HG03521 (cell line): ENCODE data around the gene PRICKLE1.
"Not testable (repeated sequence)": the region's sequence is repeated elsewhere in the genome, so short reads cannot be mapped to it uniquely, and the experiment has no call there.

Source experiments
- ATAC-seq: cut with Tn5 transposase; IDR thresholded peaks from one replicate; pipeline ENCODE4 v1.9.1; 2021; ENCODE audit warnings: mild to moderate bottlenecking, moderate library complexity; ENCODE audit not compliant: unreplicated experiment

Gene PRICKLE1

DNA sequence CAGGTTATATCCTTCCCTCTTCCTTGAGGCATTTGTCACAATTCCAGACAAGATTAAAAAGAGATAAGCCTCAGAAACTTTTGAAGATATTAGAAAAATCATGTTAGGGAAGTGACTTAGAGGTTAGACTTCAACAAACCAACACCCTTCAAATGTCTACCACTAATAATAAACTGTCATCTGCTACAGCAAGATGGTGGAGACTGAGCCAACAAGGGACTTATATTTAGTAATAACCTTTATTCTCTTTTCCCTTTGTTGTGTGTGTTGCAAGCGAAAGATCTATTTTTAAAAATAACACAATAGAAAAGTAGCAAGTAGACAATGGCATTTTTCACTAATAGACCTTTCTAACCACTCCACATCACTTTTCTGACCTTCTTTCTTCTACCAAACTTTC lies 28.6 kb downstream of the PRICKLE1 start:
- ATAC-seq = no peak

DNA sequence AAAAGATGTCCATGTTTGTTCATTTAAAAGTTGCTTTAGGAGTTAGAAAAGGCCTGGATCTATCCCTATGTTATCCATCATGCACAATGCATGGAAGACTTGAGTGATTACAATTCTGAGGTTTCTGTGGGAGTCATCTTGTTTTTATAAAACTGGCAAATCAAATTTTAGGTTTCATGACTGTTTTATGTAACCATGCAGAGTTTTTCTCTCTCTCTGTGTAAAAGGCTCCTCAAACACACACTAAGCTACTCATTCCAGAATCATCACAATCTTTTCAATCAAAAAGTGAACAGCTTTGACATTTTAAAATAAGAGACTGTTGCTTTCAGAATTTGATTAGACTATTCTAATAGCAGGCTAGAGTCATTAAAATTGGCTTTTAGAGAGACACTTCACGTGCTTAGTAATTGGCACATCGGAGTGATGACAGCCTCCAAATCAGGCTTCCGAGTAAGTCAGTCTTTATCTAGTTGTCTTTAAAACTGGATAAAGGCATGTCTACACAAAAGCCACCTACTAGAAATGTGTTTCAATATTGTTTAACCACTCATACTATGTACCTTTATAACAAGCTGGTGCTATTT lies 31.9 kb downstream of the PRICKLE1 start:
- ATAC-seq = no peak

DNA sequence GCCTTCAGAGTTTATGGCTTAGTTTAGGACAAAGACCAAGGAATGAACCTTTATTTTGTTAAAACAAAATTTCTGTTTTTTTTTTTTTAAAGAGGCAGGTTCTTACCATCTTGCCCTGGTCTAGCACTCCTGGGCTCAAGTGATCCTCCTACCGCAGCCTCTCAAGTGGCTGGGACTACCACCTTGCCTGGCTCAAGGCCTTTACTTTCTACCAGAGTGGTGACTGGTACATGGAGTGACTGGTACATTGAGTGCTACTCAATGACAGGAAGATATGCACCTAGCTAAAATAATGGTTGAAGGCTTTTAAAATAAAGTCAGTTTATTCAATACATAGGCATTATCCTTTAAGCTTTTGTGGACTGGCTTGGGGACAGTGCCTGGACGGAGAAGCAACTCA lies 32.6 kb downstream of the PRICKLE1 start:
- no peak for ATAC-seq

DNA sequence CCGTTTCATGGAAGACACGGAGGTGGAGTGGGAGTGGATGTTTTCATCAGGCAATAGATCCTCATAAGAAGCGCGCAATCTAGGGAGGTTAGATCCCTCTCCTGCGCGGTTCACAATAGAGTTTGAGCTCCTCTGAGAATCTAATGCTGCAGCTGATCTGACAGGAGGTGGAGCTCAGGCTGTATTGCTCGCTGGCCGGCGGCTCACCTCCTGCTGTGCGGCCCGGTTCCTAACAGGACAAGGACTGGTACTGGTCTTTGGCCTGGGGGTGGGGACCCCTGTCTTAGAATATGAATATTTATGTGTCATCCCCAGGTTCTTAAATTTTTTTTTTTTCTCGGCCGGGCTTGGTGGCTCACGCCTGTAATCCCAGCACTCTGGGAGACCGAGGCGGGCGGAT lies 36.7 kb downstream of the PRICKLE1 start:
- no peak for ATAC-seq

DNA sequence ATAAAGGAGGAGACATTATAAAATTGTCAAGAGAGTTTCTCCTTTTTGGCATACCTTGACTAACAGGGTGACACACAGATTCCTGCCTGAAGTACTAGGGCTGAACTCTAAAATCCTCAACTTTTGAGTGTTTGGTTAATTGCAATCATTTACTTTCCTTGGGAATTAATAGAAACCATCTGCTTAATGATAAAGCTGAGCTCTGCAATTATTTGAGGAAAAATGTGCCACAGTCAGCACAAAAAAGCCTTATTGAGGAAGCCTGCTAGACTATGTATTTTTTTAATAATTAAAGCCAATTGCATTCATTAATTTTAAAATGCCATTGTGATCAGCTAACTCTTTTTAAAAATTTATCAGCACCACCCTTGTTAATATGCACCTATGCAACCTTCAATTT lies 38.7 kb downstream of the PRICKLE1 start:
- ATAC-seq = no peak

DNA sequence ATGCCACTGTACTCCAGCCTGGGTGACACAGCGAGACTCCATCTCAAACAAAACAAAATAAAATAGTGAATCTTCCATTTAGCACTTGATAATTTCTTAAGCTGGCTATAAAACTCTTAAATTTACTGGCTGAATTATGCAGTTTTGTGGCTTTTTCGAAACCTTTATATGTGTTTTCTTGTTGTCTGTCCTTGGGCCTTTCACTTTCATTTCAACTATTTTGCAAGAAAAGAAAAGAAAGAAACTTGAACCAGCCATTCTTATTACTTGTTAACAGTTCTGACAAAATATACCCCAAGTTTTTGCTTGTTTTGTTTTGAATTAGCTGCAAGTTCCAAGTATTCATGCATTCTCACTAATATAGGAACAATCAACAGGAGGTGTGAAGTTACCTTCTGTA lies 42.8 kb downstream of the PRICKLE1 start:
- no peak for ATAC-seq

DNA sequence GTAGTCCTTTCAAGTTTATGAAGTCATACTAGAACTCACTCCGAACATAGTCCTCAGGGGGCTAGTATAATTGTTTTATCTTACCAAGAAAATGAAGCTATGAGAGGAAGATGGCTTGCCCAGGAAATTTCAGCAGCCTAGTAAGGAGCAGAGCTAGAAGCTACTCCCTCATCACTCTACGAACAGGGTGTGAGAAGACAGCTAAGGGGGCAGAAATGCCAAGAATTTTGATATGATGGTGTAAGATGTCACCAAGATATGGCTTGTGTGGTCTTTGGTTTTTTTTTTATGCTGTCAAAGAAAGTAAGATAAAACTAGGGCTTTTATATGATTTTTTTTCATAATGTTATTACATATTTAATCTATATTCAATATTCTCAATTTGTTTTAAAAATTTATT lies 47.6 kb downstream of the PRICKLE1 start:
- no peak for ATAC-seq

DNA sequence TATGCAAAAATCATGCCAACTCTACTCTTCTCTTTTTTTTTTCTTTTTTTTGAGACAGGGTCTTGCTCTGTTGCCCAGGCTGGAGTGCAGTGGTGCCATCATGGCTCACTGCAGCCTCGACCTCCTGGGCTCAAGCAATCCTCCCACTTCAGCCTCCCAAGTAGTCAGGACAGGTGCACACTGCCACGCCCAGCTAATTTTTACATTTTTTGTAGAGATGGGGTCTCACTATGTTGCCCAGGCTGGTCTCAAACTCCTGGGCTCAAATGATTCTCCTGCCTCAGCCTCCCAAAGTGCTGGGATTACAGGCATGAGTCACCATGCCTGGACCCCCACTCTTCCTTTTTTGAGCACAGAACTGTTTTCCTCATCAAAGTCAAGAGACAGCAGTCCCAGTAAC lies 48.2 kb downstream of the PRICKLE1 start:
- not testable (repeated sequence) for ATAC-seq

DNA sequence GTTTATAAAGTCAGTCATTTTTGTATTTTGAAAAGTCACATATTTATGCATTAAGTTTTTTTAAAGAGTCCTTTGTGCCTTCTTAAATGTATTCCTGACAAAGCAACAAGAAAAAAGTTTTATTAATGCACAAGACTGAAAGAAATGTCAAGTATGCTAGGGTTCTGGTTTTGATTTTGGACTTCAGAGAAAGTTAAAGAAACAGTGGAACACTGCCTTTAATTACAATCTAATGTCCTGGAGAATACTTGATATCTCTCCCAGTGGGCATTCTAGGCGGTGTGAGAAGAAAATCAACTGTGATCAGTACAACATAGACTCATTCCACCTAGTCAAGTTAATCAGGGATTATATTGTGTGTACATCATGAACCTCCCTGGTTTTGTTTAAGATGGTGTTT lies 49.9 kb downstream of the PRICKLE1 start:
- no peak for ATAC-seq

DNA sequence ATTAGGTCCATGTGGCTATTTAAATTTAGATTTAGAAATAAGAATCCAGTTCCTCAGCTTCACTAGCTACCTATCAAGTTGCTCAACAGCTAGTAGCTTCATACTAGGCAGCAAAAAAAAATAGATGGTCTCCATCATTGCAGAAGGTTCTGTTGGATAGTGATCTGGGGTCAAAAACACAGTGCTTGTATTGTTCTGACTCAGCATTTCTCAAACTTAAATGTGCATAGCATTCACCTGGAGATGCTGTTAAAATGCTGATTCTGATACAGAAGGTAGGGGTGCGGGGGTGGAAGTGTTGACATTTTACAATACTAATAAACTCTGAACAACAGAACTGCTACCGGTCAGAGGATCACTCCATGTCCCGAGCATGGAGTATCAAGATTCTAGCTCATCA lies 51.3 kb downstream of the PRICKLE1 start:
- no peak for ATAC-seq

DNA sequence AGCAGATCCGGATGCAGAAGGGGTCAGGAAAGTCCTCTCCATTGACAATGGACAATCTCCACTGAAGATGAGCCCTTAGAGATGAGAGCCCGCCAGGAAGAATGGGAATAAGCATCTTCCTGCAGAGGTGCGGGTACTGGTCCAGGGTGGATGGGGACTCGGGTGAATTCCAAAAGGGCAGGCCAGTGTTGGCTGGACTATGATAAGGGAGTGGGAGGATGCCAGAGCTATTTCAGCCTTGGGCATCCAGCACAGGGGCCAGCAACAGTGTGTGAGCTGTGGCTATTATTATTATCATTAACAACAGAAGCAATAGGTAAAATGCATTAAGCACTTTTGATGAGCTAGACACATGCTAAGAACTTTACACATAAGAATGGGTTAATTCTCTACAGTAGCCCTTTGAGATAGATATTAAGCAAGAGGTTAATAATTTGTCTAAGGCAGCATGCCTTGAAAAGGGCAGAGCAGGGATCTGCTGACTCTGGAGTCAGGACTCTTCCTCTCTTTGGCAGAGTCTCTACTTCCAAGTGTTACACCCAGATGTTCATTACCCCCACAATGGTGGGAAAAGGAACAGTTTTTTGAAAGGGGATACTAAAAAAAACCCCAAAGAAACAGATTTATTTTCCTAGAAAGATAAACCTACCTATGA lies 55.2 kb downstream of the PRICKLE1 start:
- ATAC-seq = no peak

DNA sequence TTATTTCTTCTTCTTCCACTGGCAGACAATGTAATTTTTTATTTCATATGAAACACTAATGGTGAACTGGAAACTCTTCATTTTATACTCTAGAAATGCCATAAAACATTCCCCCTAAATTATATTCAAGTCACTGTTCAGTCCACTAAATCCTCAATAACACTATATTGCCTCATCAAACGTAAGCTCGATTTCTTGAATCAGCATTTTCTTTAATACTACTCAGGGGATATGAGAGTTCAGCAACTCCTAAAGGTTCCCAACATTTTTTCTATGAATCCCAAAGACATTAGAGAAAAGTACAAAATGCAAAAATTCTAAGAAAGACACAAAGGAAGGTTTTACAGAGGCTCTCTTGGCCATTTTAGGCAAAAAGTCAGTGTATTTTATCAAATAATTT lies 59.3 kb downstream of the PRICKLE1 start:
- ATAC-seq = no peak

DNA sequence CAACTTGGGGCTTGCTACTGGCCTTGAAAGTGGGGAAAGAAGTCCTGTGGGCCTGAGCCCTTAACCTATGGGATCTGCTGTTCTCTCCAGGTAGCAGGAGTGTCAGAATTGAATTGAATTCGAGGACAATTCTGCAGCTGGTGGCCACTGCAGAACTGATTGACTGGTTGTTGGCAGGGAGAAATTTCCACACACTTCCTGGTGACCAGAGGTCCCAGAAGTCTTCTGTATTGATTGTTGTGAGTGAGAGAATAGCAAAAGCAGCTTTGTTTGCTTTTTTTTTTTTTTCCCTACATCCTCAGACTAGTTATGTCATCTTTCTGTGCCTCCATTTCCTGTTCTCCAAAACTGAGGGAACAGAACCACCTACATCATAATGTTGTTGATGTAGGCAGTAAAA lies 64.1 kb downstream of the PRICKLE1 start:
- ATAC-seq = no peak

DNA sequence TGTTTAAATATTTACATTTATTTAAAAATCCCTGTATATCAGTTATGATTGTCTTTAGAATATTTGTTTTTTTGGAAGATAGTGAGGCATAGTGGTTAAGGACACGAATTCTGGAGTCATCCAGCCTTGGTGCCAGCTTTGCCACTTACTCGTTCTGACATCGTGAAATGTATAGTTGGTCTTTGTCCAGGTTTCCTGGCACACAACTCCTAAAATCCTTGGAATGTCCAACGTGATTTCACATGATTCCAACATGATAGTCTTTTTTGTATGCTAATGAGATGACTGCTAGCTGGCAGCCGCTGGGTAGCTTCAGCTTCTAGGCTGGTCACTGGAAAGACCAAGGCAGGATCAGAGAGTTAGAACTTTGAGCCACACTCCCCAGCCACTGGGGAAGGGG lies 64.8 kb downstream of the PRICKLE1 start:
- no peak for ATAC-seq

DNA sequence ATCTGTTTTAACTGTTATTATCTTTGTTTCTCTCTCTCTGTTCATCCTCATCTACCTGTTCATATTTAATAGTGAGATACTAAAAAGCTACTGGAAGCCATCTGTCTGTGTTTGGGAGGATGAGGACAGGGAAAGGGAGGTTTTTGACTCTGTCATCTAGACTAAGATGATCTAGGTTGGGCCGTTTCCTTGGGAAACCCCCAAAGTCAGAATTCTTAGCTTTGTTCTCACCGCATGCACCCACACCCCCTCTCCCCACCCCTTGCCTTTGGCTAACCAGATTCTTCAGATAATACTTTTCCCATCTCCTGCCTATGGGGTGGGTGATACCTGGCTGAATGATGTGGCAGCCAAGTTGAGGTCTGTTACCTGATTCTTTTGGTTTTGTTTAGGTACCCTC lies 73.0 kb downstream of the PRICKLE1 start:
- ATAC-seq = no peak

DNA sequence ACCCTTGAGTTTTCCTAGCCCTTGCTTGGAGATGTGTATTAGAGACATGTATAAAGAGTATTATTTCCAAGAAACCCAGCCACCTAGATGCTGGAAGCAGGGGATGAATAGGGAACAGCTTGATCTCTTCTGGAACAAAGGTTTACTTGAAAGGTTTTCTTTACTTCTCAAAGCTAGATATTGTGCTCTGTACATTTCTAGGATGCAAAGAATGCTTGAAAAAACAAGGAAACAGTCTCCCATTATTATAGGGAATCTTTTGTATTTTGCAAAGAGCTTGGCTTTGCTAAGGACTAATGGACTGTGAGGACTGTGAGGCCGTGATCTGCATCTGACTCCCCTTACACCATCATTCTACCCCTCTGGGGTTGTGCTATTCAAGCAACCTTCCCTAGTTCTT lies 77.9 kb downstream of the PRICKLE1 start:
- ATAC-seq = no peak

DNA sequence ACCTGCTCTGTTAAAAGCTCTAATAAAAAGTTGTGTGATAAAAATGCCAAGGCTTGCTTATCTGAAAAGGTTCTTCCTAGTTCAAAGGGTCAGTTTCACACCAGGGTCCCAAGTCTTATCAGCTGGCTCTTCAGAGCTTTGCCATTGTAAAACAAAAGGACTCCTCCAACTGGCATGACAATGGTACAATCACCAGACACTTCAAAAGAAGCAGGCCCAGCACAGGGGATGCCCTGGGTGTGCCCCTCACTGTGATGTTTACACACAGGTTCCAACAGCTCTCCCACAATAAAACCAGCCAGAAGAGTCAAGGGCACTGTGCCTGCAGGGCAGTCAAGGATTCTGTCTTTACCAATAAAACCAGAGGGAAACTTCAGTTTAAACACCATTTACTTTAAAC lies 78.7 kb downstream of the PRICKLE1 start:
- ATAC-seq = no peak

DNA sequence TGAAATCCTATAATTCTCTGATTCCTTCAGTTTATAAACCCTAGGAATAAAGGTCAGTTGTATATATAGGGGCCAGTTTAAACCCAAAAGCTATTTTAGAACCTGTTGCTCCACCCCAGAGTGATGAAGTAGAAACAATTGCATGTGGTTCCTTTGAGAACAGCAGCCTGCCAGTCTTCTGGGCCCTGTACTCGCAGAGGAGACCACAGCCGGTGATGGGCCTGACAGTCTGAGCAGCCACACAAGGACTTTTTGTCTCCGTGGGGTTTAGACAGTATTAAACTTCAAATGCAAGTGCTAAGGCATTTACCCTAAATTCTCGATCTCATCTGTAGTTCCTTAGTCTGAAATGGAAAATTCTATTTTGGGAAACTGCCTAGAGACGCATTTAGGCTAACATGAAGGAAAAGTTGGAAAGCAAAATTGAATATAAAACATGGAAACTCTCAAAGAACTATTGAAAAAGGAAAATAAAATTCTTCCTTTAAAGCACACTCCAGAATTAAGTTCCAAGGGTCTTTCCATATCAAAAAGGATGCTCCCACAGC lies 80.6 kb downstream of the PRICKLE1 start:
- no peak for ATAC-seq

DNA sequence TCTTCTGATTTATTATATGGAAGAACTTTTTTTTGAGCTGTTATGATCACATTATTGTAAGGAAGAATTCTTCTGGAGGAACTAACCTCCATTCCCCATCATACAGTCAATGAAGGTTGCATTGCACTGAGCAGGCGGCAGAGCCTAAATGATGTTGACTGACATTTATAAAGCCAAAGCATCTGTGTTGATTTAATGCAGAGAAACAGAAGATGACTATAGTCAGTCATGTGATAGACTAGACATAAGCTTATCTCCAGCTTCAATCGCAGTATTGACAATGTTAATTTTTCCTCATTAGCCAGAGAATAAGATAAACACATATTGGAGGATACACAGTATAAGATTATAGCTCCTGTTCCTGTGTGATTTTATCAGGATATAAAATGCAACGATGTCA lies 82.0 kb downstream of the PRICKLE1 start:
- no peak for ATAC-seq

DNA sequence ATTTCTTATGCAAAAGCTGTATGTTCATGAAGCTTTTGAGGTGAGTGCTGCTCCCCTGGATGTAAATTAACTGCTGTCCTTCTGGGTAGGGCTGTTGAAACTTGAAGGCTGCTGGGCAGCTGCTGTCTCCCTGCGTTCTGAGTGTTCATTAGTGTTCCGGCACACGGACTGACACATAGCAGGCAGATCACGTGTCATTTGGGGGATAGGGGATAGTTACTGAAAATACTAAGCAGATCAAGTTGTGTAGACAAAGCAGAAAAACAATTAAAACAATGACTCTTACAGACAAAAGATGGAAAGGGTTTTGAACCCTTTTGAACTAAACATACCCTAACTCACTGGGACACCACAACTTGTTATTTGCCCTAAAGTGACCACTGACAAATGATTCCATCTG lies 82.5 kb downstream of the PRICKLE1 start:
- ATAC-seq = no peak

DNA sequence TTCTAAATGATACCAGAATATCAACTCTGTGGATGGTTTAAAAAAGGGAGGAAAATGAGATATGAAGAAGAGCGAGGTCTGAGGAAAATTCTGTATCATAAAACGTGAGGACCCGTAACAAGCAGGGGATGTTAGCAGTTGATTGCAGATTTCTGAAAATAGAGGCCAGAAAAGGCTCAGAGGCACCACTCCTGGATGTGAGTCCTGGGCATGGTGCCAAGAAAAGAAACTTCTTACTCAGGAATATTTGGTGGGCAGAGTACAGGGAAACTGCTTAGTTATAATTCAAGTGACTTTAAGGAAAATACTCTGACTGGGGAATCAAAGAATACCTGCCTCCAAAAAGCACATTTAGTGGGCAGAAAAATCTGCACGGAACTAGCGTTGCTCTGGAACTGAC lies 85.5 kb downstream of the PRICKLE1 start:
- no peak for ATAC-seq

DNA sequence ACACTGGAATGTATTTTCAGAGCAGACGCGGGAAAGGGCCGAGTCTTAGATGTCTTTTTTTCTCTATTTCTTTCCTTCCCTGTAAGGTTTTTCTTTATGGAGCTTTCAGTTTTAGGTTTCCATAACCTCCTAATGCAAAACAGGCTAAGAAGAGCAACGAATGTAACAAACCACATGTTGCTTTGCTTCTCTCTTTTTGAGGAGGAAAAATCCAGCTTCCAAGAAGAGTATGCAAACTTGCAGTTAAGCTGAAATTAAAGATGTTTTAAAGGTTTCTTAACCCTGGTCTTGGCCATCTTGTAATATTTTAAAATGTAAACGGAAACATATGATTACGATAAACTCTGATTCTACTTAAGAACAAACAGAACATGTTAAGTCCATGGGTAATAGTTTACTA lies 86.9 kb downstream of the PRICKLE1 start:
- ATAC-seq = no peak
